ENCODE results near the gene ATG7. TPM values are rescaled to one million over a fixed set of nuclear protein-coding genes. Genes with fewer than 3 reads are reported as not detected.
"Not testable (repeated sequence)": the region's sequence is repeated elsewhere in the genome, so short reads cannot be mapped to it uniquely, and the experiment has no call there.

Gene ATG7
- total RNA-seq, 1 experiment from 2014 or later: 30.0 TPM

GRCh38 chr3:11390411-11391131 lies 118.4 kb downstream of the ATG7 start:
- DNase-seq (ENCODE audit: low read depth, low spot score): no peak
- in situ Hi-C loops (cut with HindIII; ENCODE audit: low pct_unique_long_range_greater_than_20kb, low sequenced_read_pairs): no loop called here

GRCh38 chr3:11391174-11391879 lies 119.1 kb downstream of the ATG7 start:
- DNase-seq (ENCODE audit: low read depth, low spot score): no peak
- in situ Hi-C loops (cut with HindIII; ENCODE audit: low pct_unique_long_range_greater_than_20kb, low sequenced_read_pairs): no loop called here

DNA sequence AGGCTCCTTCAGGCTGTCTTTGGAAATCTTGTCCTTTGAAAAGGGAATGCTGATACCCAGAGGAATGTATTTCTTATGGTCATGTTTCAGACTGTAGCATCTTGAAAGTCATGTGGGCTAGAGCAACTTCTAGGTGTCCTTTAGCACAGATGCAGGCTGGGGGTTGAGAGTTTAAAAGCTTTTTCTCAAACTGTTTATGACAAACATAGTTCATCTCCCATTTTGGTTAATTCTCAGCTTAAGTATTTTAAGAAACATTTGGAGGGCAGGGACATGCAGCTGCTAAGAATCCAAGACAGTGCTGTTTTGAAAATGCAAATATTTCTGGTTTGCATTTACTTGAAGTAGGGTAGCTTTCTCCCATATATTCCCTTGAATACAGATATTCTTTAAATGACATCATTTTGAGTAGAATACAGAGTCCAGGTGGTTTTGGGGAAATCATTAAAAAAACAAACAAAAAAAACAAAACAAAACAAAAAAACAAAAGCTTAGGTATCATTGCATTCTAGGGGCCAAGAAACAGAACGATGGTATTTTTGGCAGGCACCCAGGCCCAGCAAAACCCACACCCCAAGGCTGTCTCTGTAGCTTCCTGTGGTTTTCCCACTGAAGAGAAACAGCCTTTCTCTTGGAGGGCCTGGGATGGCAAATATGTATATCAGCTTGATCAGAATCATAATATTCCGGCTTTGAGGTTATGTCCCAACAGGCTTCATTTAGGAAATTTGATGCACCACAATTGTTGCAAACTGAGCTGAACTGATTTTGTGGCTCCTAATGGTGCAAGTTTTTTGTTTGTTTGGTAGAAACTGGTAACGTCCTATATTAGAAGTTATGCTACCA lies 120.0 kb downstream of the ATG7 start:
- in situ Hi-C loops (cut with HindIII; ENCODE audit: low pct_unique_long_range_greater_than_20kb, low sequenced_read_pairs): no loop called here
- DNase-seq (ENCODE audit: low read depth, low spot score): peak; percentile 49

DNA sequence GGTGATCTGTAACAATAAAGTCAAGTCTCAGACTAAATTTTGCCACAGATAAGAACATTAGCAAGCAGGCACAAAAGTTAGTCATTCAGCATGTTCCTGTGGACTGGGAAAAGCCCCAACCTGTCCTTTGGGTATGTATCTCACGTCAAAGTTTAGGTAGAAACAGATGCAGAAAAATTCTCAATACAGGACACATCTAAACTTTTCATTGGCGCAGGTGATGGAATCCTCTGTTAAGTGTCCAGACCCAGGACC lies 120.6 kb downstream of the ATG7 start:
- DNase-seq (ENCODE audit: low read depth, low spot score): no peak
- in situ Hi-C loops (cut with HindIII; ENCODE audit: low pct_unique_long_range_greater_than_20kb, low sequenced_read_pairs): no loop called here

DNA sequence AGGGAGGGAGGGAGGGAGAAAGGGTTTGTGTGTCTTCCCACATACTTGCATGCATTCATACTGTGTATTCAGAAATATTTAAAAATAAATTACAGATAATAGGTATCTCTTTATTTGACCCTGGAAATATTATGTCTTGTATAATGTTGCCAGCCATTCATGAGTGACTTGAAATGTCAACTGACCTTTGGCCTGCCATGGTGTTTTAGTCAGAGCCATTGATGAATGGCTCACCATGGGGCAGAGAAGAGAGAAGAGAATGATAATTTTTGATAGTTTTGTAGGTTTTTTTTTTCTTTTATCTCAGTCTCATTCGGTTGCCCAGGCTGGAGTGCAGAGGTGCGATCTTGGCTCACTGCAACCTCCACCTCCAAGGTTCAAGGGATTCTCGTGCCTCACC lies 121.2 kb downstream of the ATG7 start:
- DNase-seq (ENCODE audit: low read depth, low spot score): no peak
- in situ Hi-C loops (cut with HindIII; ENCODE audit: low pct_unique_long_range_greater_than_20kb, low sequenced_read_pairs): no loop called here

DNA sequence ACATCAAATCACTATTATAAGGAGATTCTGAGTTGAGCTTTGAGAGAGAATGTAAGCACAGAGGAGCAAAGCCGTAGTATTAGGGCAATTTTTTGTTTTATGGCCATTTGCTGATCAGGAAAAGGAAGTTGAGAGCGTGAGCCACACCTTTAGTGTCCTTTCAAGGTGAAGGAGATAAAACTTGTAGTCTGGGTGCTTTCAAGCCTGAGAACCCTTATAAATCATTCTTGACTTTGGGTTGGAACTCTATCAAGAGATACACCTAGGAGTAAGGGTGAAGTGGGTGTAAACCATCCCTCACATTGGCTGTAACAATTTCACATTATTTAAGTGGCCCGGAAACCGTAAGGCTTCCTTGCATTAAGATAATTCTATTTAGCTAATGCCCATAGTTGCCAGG lies 122.2 kb downstream of the ATG7 start:
- in situ Hi-C loops (cut with HindIII; ENCODE audit: low pct_unique_long_range_greater_than_20kb, low sequenced_read_pairs): no loop called here
- DNase-seq (ENCODE audit: low read depth, low spot score): no peak

GRCh38 chr3:11400213-11400612 lies 128.0 kb downstream of the ATG7 start:
- in situ Hi-C loops (cut with HindIII; ENCODE audit: low pct_unique_long_range_greater_than_20kb, low sequenced_read_pairs): no loop called here
- no peak for DNase-seq (ENCODE audit: low read depth, low spot score)

- in situ Hi-C loops (cut with HindIII; ENCODE audit: low pct_unique_long_range_greater_than_20kb, low sequenced_read_pairs): no loop called here
- no peak for DNase-seq (ENCODE audit: low read depth, low spot score)
Measured at GRCh38 chr3:11401434-11401833, 129.2 kb downstream of the ATG7 start.

GRCh38 chr3:11405323-11405722 lies 133.1 kb downstream of the ATG7 start:
- in situ Hi-C loops (cut with HindIII; ENCODE audit: low pct_unique_long_range_greater_than_20kb, low sequenced_read_pairs): no loop called here
- no peak for DNase-seq (ENCODE audit: low read depth, low spot score)

GRCh38 chr3:11407644-11408043 lies 135.4 kb downstream of the ATG7 start:
- no peak for DNase-seq (ENCODE audit: low read depth, low spot score)
- in situ Hi-C loops (cut with HindIII; ENCODE audit: low pct_unique_long_range_greater_than_20kb, low sequenced_read_pairs): no loop called here

DNA sequence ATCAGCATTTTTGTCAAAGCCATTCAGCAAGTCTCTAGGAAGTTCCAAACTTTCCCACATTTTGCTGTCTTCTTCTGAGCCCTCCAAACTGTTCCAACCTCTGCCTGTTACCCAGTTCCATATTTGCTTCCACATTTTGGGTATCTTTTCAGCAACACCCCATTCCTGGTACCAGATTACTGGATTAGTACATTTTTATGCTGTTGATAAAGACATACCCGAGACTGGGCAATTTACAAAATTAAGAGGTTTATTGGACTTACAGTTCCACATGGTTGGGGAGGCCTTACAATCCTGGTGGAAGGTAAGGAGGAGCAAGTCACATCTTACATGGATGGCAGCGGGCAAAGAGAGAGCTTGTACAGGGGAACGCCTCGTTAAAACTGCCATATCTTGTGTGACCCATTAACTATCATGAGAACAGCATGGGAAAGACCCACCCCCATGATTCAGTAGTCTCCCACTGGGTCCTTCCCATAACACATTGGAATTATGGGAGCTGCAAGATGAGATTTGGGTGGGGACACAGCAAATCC lies 136.2 kb downstream of the ATG7 start:
- in situ Hi-C loops (cut with HindIII; ENCODE audit: low pct_unique_long_range_greater_than_20kb, low sequenced_read_pairs); DNase-seq (ENCODE audit: low read depth, low spot score): not testable (repeated sequence)

DNA sequence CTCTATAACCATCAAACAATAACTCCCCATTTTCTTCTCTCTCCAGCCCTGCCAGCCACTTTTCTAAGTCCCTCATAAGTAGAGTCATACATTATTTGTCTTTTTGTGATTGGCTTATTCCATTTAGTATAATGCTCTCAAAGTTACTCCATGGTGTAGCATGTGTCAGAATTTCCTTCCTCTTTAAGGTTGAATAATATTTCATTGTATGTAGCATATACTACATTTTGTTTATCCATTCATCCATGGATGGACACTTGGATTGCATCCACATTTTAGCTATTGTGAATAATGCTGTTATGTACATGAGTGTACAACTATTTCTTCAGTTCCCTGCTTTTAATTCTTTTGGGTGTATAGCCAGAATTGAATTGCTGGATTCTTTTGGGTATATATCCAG lies 138.4 kb downstream of the ATG7 start:
- no peak for DNase-seq (ENCODE audit: low read depth, low spot score)
- in situ Hi-C loops (cut with HindIII; ENCODE audit: low pct_unique_long_range_greater_than_20kb, low sequenced_read_pairs): no loop called here

GRCh38 chr3:11411956-11412355 lies 139.8 kb downstream of the ATG7 start:
- DNase-seq (ENCODE audit: low read depth, low spot score): no peak
- in situ Hi-C loops (cut with HindIII; ENCODE audit: low pct_unique_long_range_greater_than_20kb, low sequenced_read_pairs): no loop called here

DNA sequence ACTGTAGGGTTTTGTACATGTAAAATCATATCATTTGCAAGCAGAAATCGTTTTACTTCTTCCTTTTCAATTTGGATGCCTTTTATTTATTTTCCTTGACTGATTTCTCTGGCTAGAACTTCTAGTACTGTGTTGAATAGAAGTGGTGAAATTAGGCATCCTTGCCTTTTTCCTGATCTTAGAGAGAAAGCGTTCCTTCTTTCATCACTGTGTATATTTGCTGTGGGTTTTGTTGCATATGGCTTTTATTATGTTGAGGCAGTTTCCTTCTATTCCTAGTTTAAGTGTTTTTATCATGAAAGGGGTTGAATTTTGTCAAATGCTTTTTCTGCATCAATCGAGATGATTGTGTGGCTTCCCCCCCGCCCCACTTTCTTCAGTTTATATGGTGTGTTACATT lies 140.9 kb downstream of the ATG7 start:
- in situ Hi-C loops (cut with HindIII; ENCODE audit: low pct_unique_long_range_greater_than_20kb, low sequenced_read_pairs): no loop called here
- no peak for DNase-seq (ENCODE audit: low read depth, low spot score)

DNA sequence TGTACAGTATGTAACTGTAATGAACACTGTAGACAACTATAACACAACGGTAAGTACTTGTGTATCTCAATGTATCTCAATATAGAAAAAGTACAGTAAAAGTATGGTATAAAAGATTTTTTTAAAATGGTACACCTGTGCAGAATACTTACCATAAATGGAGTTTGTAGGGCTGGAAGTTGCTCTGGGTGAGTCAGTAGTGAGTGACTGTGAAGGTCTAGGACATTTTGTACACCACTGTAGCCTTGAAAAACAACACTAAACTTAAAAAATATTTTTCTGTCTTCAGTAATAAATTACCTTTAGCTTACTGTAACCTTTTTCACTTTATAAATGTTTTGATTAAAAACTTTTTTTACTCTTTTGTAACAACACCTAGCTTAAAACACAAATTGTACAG lies 142.9 kb downstream of the ATG7 start:
- no peak for DNase-seq (ENCODE audit: low read depth, low spot score)
- in situ Hi-C loops (cut with HindIII; ENCODE audit: low pct_unique_long_range_greater_than_20kb, low sequenced_read_pairs): no loop called here

DNA sequence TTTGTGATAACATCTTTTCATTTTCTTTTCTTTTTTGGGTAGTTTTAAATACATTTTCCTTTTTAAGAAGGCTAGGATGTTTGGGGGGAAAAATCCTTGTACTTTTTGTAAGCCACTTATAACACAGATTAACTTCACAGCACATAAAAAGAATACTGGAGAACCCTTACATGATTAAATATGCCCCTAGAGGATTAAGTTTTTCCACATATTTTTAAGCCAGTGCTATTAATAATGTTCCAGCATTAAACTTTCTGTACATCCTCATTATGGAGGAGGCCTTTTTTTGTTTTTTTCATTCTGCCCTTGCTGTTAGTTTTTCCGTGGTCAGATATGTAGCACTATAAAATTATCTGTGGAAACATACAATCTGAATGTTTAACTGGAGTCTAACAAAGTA lies 147.9 kb downstream of the ATG7 start:
- no peak for DNase-seq (ENCODE audit: low read depth, low spot score)
- in situ Hi-C loops (cut with HindIII; ENCODE audit: low pct_unique_long_range_greater_than_20kb, low sequenced_read_pairs): no loop called here

DNA sequence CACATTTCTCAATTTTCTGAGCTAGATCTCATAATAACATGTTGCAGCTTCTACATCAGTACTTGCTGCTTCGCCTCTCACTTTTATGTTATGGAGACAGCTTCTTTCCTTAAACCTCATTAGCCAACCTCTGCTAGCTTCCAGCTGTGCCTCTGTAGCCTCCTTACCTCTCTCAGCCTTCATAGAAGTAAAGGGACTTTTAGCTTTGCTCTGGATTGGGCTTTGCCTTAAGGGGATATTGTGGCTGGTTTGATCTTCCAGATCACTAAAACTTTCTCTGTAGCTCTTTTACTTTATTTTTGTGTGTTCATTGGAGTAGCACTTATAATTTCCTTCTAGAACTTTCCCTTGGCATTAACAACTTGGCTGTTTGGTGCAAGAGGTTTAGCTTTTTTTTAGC lies 150.1 kb downstream of the ATG7 start:
- in situ Hi-C loops (cut with HindIII; ENCODE audit: low pct_unique_long_range_greater_than_20kb, low sequenced_read_pairs): no loop called here
- DNase-seq (ENCODE audit: low read depth, low spot score): no peak

DNA sequence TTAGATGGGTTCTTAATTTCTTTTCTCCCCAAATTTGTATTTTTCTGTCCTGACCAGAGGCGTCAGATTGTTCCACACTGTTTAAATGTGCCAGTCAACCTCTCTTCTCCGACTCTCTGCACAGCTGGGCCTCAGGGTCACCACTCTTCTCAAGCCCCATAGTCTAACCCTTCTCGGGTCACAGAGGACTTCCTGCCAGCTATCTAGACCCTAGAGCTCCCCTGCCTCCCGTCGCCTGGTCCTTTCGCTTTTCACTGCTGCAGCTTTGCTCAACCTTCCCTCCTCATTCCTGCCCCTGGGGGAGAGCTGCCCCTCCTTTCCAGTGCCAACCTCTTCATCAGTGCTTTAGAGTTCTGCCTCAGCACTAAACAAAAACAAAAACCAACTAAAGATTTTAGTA lies 151.7 kb downstream of the ATG7 start:
- in situ Hi-C loops (cut with HindIII; ENCODE audit: low pct_unique_long_range_greater_than_20kb, low sequenced_read_pairs): no loop called here
- no peak for DNase-seq (ENCODE audit: low read depth, low spot score)

- in situ Hi-C loops (cut with HindIII; ENCODE audit: low pct_unique_long_range_greater_than_20kb, low sequenced_read_pairs): no loop called here
- no peak for DNase-seq (ENCODE audit: low read depth, low spot score)
Measured at GRCh38 chr3:11424277-11424676, 152.1 kb downstream of the ATG7 start.
